HG02763 (cell line): Measurements from ENCODE around the gene PDK2.

Experiments used
- ATAC-seq: cut with Tn5 transposase; IDR thresholded peaks from one replicate; pipeline ENCODE4 v1.9.1; 2021; ENCODE audit warnings: mild to moderate bottlenecking, moderate library complexity; ENCODE audit not compliant: unreplicated experiment

PDK2 gene

DNA sequence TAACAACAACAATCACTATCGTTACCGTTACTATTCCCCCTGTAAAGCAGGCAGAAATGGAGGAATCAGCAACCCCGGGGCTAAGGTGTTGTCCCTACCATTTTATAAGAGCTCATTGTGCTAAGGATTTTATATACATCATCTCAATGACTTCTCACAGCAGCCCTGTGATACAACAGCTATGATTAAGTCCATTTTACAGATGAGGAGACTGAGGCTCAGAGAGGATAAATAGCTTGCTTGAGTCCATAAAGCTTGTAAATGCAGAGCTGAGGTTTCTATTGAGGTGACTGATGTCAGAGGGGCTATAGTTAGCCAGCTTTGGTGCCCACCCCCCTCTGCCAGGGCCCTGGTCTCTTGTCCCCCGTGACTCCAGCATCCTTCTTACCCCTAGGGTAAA lies 16.7 kb upstream of the PDK2 start:
- ATAC-seq, result no peak

DNA sequence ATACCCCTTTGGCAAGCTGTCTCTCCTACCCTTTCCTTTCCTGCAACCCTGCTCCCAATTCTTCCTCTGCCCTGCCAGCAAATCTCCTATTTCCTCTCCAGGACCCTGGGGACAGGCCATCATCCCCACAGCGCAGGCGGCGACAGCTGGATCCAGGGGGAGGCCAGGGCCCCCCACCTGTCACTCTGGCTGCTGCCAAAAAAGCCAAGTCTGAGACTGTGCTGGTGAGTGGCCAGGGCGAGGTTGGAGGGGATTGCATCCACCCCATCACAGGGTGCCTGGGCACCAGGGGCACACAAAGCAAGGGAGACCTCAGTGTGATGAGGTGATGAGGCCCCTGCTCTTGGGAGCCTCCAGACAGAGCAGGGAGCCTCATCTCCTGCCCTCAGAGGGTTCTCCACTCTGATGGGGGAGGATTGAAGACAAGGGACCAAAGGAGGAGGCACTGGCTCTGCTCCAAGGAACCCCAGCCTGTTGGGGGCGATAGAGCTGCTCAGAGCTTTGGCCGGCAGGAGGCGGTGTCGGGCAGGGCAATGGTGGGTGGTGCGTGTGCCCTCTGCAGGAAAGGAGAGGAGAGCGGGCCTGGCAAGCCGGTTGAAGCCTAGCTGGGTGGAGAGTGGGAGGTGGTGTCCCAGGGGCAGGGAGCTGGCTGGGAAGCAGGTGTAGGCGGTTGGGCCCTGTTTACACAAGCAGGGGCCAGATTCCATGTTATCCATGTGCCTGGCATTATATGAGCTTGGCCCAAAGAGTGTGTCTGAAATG lies 15.6 kb upstream of the PDK2 start:
- ATAC-seq, result no peak

DNA sequence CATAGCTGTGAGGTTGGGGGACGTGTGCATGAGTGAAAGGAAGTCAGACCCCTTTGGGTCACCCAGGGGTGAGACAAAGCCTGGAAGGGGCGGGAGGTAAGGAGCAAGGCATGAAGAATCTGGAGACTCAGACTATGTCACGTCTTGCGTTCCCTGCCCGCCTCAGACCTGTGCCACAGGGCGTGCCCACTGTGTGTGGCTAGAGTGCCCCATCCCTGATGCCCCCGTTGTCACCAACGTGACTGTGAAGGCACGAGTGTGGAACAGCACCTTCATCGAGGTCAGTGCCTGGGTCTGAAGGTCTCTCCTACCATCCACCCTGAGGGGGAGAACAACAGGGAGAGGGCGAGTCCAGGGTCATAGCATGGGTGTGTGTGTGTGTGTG lies 15.1 kb upstream of the PDK2 start:
- ATAC-seq, result no peak

DNA sequence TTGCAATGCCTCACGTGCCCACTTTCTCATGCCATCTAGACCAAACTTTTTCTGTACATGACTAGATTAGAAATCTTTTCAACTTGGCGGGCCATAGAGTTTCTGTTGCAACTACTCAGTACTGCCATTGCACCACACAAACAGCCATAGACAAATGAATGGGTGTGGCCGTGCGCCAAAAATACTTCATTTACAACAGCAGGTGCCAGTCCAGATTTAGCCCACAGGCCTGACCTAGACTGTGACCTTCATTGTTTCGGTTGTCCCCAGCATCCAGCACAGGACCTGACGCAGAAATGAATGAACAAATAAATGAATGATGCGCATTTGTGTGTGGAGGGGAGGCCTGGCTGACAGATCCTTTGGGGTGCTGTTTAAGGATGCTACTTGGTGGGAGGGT lies 14.3 kb upstream of the PDK2 start:
- no peak for ATAC-seq

DNA sequence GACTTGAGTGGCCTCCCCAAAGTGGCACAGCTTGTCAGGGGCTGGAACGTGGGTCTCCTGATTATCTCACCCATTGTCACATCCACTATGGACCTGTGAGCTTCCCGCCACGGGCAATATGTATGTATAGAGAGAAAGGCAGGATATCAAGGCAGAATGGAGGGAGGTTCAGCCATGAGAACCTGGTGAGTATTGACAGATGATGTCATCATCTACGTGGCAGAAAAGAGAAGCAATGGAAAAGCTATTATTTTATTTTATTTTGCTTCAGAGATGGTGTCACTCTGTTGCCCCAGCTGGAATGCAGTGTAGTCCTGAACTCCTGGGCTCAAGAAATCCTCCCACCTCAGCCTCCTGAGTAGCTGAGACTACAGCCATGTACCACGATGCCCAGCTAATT lies 13.4 kb upstream of the PDK2 start:
- ATAC-seq, result no peak

DNA sequence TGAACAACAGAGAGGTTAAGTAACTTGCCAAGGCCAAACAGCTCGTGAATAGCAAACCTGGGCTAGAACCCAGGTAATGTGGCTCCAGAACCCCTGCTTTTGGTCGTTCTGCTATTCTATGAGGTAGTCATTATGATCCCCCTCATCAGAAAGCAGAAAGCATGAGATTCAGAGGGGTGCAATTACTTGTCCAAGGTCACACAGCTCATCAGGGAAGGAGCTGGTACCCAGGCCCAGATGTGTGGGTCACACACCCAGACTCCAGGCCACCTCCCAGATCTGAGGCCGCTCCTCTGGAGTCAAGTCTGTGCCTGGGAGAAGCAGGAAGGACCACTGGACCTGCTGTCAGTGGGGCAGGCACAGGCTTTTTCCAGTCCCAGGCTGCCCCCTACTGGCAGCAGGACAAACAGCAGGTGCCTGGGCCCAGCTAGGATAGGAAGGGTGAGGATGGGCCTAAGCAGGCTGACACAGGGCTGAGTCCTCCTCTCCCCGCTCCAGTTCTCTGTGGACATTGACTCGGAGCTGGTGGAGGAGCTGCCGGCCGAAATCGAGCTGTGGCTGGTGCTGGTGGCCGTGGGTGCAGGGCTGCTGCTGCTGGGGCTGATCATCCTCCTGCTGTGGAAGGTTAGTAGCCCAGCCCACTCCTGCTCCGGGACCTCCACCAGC lies 7.8 kb upstream of the PDK2 start:
- ATAC-seq, result no peak

DNA sequence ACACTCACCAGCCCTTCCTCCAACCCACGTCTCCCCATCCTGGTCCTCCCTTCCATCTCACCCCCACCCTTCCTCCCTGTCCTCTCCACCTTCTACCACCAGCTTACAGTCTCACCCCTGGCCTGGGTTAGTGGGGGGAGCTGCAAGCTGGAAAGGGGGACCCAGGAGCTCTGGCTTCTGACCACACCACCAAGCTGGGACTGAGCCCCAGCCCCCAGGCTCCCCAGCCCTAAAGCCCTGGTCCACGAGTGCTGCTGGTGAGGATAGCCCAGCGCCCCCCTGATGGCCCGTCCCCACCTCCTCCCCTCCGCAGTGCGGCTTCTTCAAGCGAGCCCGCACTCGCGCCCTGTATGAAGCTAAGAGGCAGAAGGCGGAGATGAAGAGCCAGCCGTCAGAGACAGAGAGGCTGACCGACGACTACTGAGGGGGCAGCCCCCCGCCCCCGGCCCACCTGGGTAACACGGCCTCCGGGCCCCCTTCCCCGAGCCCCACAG lies 7.2 kb upstream of the PDK2 start:
- ATAC-seq, result no peak

DNA sequence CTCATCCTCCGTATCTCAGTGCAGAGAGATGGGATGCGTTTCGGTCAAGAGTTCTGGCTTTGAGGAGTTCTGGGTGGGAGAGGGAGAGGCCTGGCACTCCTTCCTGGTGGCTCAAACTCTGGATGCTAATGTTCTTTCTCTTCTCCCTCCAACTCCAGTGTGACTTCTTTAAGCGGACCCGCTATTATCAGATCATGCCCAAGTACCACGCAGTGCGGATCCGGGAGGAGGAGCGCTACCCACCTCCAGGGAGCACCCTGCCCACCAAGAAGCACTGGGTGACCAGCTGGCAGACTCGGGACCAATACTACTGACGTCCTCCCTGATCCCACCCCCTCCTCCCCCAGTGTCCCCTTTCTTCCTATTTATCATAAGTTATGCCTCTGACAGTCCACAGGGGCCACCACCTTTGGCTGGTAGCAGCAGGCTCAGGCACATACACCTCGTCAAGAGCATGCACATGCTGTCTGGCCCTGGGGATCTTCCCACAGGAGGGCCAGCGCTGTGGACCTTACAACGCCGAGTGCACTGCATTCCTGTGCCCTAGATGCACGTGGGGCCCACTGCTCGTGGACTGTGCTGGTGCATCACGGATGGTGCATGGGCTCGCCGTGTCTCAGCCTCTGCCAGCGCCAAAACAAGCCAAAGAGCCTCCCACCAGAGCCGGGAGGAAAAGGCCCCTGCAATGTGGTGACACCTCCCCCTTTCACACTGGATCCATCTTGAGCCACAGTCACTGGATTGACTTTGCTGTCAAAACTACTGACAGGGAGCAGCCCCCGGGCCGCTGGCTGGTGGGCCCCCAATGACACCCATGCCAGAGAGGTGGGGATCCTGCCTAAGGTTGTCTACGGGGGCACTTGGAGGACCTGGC lies 6.0 kb upstream of the PDK2 start:
- no peak for ATAC-seq

DNA sequence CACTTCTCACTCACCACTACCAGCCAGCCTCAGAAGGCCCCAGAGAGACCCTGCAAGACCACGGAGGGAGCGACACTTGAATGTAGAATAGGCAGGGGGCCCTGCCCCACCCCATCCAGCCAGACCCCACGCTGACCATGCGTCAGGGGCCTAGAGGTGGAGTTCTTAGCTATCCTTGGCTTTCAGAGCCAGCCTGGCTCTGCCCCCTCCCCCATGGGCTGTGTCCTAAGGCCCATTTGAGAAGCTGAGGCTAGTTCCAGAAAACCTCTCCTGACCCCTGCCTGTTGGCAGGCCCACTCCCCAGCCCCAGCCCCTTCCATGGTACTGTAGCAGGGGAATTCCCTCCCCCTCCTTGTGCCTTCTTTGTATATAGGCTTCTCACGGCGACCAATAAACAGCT lies 5.1 kb upstream of the PDK2 start:
- ATAC-seq, result no peak

DNA sequence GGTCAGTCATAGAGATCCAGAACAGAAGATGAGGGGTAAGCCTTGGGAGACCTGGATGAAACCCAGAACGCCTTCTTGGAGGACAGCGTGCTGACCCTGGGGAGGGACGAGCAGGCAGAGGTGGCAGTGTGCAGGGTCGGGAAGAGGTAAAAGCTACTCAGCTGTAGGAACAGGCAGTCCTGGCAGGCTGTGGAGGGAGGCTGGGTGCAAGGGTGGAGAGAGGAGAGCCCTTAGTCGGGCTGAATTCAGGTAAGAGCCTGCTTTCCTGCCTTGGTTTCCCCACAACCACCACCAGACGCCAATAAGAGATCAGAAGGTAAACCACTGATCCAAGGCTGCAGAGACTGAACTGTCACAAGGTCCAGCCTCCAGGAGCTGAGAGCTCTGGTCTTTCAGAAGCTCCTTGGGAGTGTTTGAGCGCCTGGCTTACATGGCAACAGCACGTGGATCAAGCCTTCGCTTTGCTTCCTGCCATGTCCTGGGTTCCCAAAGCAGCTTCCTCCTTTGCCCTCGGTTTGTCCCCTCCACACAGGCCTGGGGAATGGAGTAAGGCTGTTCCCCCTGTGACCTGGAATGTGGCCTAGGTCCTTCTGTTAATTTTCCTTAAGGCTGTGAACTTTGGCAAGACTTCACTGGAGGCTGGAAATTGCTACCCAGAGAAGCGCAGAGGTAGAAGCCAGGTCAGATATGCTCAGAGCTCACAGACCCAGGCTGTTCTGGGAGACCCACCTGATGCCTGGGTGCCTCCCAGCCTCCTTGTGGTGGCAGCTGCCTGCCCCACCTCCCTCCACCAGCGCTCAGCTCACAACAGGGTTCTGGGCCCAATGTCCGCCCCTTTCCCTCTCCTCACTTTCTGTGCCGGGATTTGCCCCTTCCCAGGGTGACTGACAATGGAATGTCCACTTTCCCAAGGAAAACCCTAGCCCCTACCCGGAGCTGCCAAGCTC lies 3.9 kb upstream of the PDK2 start:
- ATAC-seq, result no peak

DNA sequence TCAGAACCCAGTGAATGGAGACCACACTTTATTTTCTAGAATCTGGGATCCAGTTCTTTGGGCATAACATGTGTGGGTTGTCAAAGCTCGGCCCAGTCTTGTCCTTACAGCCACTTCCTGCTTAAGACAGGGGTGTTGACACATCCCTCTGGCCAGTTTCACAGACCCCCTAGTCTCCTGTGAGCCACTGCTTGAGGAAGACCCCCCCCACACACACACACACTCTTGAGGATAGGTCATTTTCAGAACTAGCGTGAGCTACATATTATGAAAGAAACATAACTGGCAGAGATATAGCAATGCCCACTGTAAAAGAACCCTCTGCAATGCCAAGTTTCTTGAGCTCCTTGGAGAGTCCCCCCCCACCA lies 3.2 kb upstream of the PDK2 start:
- ATAC-seq, result no peak

DNA sequence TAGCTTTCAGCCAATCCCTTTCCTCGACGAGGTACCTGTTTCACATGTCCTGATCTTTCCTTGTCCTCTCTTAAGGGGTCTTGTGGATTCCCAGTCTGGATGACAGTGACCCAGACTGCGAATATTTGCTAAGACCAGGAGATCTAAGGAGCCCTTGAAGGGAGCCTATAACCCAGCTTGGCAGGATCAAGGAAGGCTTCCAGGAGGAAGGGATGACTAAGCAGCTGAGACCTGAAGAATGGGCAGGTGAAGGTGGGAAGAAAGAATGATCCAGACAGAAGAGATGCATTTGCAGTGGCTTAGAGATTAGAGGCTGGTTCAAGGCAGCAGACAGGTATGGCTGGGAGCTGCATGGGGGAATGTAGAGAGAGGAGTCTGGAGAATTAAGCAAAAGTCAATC lies 1.9 kb upstream of the PDK2 start:
- no peak for ATAC-seq

DNA sequence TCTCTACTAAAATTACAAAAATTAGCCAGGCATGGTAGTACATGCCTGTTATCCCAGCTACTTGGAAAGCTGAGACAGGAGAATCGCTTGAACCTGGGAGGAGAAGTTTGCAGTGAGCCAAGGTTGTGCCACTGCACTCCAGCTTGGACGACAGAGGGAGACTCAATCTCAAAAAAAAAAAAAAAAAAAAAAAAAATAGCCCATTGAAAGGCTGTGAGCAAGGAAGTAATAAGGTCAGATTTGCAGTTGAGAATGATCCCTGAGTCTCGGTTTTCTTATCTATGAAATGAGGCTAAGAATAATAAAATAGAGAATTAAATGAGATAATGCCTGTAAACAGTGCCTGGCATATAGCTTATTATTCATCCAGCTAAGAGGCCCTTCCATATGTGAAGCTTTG lies 1.3 kb upstream of the PDK2 start:
- no peak for ATAC-seq

DNA sequence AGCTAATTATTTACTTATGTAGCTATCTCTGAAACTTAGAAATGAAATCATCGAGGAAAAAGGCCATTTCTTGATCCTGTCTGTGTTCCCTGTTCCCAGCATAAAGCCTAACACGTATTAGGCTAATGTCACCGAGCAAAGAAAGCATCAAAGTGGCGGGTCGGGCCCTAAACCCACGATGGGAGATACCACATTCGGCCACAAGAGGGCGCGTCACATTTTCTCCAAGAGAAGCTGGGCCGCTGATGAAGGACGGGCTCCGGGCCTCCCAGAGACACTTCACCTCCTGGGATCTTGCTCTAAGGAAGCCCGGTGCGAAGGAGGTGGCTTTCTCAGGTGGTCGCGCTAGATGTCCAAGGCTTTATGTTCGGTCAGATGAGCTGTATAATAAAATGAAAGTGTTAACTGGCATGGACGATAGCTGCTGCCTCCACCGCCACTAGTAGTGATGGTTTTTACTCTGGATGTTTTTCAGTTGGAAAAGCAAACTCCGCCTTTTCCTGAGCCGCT lies 853 bp upstream of the PDK2 start:
- ATAC-seq, result no peak

DNA sequence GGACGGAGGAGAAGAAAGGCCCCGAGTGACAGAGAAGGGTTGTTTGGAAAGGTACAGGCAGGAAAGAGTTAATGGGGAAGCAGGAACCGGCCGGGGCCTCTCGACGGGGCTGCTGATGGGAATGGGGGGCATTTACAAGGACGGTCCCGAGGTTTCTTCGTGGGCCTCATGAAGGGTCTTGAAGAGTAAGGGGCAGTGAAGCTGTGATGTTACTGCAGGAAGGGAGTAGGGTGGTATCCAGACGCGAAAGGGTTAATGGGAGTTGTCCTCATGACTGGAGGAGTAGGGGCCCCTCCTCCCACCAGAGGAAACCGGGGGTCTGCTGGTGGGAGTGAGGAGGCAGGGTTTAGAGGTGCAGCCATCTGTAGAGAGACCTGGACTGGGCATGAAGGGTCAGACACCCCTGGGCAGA lies 481 bp downstream of the PDK2 start:
- no peak for ATAC-seq

DNA sequence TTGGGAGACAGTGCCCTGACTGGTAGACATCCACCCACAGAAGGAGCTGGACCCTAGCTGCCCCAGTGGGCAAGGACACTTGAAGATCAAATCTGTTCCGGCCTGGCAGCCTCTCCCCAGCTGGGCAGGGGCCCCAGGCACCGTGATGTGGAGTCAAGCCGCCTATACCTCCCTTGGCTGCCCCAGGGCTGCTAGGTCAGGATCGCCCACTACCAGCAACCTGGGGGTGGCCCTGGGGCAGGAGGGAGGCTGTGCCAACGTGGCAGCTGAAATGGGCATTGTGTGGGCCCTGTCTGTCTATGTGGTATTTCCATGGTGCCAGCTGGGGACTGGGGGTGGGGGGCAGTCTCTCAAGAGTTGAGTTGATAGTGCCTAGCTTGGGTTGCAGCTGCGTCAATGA lies 941 bp downstream of the PDK2 start:
- no peak for ATAC-seq

DNA sequence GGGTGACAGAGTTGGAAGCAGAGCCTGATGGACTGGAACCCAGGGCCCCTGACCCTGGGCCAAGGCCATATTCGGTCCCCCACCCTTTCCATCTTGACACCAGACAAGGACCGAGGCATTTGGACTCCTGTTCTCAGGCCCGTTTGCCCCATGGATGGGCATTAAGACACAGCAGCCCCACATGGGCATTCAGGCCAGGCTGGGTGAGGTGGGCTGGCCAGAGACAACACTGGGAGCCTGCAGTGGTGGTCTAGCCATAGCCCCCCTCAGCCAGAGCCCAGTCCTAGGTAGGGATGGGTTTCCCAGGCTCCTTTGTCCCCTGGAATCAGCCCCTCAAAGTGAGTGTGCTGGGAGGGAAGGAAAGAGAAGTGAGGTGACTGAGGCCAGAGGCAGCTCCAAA lies 1.6 kb downstream of the PDK2 start:
- no peak for ATAC-seq

DNA sequence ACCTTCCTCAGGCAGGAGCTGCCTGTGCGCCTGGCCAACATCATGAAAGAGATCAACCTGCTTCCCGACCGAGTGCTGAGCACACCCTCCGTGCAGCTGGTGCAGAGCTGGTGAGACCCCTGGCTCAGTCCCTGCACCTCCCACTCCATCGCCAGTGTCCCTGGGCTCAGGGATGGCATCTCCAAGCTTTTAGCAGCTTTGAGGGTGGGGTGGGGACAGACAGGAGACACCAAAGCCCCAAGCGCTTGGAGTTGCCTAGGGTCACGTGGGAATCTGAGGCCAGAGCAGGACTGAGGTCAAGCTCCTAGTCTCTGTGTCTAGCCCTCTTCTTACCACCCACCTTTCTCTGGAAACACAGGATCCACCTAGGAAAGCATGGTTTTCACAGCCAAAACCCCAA lies 2.3 kb downstream of the PDK2 start:
- no peak for ATAC-seq

DNA sequence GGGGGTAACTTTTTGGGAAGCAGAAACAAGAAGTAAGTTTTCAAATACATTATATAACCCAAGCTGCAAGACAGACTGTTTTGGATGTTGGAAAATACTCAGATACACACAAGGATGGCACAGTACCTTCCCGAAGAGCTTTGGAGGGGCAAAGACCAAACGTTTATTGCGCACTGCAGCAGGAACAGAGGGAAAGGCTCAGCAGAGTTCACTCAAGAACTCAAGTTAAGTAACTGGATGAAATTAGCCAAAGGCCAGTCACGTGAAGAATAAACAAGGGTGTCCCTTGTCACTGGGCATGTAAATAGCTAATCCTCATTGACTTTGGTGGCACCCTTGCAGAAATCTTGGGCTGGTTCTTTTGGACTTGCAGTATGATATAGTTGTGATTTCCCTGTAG lies 2.8 kb downstream of the PDK2 start:
- no peak for ATAC-seq

DNA sequence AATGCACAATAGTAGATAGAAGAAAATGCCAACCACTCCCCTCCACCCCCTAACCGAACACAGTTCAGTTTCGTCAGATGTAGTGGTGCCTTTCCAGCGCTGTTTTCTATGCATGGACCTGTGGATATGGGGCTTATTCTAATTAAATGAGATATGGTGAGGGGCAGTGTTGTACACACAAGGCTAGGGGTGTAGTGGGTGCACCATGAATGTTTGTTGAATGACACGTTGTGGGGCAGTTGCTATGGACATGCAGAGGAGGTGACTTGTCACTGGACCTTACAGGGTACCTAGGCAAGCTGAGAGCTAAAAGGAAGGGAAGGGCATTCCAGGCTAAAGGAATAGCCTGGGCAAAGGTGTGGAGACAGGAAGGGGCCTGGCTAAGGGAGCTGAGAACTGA lies 3.4 kb downstream of the PDK2 start:
- ATAC-seq, result no peak

DNA sequence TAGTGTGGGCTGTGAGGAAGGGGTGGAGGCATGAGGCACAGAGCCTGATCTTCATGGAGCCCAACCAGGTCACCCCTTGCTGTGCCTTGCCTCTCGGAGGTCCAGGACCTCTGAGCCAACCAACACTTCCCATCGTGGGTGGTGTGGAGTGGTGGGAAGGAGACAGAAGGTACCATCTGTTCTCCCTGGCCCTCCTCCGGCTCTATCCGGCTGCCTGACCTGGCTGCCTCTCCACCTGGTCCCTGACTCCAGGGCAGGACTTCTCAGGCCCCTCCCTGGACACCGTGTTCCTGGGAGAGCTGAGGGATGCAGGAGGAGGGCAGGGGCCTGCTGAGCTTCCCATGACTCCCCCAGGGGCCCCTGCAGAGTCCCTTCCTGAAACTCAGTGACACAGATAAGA lies 3.9 kb downstream of the PDK2 start:
- ATAC-seq, result no peak
